GM19240 (cell line): ENCODE results near the gene PIPOX.

ENCODE experiments used
- DNase-seq: peaks from one replicate; pipeline ENCODE4 v3.0.0; 2011; ENCODE audit warnings: low spot score; ENCODE audit not compliant: insufficient read length

The PIPOX gene, protein sequence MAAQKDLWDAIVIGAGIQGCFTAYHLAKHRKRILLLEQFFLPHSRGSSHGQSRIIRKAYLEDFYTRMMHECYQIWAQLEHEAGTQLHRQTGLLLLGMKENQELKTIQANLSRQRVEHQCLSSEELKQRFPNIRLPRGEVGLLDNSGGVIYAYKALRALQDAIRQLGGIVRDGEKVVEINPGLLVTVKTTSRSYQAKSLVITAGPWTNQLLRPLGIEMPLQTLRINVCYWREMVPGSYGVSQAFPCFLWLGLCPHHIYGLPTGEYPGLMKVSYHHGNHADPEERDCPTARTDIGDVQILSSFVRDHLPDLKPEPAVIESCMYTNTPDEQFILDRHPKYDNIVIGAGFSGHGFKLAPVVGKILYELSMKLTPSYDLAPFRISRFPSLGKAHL

DNA sequence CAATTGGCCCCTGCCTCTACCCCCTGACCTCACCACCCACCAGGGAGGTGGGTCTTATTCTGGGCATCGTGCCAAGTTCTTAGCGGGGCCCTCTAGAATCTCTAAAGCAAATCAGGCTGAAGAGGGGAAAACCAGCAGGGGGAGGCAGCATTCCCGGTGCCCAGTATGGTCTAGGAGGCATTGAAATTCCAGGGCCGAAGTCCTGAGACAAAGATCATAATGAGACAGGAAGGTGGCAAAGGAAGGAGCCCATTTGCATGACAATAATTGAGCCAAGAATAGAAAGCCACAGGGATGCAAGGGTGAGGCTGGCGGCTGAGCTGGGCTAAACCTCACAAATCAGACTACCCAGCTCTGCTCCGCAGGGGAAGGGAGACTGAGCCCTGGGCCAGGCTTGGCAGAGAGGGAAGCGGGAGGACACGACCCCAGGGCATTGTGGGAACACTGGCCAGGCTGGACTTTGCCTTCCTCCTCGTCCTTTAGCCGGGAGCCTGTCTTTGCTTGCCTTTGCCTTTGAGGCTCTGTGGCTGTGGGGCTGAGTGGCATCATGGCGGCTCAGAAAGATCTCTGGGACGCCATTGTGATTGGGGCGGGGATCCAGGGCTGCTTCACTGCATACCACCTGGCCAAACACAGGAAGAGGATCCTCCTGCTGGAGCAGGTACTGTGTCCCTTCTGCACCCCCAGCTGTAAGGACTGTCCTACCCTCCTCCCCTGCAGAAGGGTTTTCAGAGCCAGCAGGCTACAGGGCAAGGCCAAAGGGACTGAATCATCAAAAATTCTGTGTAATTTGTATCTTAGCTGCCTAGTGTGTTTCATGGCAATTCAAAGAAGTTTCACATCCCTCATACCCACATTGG, at the start of gene PIPOX:
Gene PIPOX, plus strand, starts transcription at position 463 of the 860 bp plus-strand sequence. Its CDS starts 85 bp downstream, at position 548.
- DNase-seq: no peak

DNA sequence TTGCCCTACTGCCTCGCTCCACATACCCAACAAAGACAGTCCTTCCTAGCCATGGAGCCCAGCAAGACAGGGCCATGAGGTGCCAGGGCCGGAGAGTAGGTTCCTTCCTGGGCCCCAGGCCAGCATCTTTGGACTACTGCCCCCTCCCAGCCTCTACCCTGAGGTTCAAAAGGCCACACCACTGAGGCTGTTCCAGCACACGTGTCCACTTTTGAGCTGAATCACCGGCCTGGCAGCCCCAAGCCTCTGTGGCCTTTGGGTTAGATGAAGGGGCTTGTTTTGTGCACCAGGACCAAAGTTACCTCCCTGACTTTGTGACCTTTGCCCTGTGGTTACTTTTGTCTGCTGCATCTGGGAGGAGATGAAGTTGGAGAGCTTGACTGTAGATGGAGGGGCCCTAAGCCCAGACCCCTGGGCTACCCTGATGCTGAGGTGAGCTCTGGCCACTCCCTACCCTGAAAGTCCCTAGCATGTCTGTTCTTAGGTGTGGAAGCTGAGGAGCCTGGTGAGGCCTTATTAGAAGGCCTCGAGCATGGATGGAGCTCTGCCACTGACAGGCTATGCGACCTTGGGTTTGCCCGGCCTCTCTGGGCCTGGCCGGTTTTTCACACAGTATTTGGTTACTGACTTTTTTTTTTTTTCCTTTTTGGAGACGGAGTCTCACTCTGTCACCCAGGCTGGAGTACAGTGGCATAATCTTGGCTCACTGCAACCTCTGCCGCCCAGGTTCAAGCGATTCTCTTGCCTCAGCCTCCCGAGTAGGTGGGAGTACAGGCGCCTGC, 49.1 kb upstream of the PIPOX start:
- DNase-seq: no peak

DNA sequence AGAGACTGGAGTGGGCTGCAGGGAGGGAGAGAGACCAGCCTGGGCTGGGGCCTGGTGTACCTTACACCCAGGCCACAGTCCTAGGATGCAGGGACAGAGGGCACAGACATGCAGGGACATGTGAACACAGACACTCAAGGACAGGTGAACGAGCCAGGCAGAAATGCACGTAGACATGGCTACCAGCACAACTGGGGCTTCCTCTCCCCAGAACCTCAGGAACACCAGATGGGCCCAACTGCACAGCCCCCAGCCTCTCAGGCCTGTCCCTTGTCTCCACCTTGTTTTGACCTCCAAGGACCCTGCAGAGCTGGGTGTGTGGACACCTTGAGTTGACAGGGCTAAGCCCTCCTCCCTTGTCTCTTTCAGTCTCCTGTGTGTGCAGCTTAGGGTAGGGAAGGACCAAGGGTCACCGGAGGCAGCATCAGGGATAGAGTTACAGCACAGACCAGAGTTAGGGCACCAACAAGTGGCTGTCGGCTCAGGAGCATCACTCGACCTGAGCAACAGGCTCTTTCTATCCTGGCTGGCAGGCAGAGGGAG, 46.3 kb upstream of the PIPOX start:
- no peak for DNase-seq

DNA sequence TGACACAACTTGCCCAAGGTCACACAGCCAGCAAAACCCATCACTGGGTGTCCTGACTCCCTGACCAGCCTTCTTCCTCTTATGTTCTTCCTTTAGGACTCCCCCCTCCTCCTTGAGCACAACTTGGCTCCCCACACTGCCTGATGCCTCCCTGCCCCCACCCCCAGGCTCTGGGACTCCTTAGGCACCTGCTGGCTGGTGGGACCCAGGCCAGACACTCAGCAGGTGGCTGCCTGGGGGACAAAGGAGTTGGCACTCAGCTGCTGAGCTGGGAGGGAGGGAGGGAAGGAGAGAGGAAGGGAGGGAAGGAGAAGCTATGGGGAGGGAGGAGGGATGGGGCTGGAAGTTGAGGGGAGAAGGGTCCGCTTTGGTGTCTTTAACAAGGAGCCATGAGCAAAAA, 45.1 kb upstream of the PIPOX start:
- DNase-seq: no peak

DNA sequence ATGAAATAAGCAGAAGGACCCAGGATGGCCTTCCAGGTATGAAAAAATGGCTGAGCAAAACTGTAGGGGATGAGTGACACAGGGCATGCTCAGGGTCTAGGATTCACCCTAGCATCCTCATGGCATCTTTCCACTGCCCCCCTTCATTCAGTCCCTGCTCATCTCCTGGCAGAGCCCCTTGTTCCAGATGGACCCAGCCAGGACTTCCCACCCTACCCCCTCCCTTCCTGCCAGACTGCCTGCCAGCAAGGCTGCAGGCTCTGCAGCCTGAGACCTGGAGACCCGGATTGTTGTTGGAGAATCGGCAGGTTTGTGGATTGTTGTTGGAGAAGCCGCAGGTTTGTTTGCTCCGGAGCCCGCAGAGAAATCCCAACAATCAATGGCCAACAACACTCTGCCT, 43.7 kb upstream of the PIPOX start:
- DNase-seq: no peak

DNA sequence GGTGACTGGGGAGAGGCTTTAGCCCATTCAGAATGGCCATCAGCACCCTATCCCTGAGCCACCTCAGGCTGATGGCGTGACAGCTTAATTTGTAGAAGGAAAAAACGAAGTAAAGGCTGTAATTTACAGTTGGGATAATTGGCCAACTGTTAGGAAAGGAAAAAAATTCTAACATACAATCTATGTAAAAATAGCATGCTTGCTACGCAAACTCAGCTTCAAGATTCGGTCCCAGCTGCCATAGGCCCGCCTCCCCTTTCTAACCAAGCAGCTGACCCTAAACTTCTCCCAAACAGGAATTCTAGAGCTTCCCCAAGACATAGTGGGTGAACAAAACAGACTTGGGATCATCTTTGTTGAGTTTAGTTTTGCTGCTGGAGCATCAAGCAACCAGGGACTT, 42.0 kb upstream of the PIPOX start:
- DNase-seq: no peak

DNA sequence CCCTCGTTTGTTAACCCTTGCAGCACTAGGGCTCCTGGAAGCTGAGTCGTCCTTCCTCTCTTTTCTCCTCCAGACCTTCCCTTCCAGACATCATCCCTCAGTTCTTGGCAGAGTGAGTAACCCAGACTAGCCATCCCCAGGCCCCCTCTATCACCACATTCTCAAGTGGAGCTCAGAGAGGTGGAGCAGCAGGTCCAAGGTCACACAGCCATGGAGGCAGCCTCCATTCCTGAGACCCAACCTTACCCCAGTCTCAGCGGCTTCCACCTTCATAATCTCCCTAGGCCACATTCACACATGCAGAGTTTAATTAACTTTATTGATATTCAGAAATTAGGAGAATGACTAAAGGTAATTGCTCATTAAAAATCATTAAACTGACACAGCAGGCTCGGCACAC, 40.1 kb upstream of the PIPOX start:
- no peak for DNase-seq

DNA sequence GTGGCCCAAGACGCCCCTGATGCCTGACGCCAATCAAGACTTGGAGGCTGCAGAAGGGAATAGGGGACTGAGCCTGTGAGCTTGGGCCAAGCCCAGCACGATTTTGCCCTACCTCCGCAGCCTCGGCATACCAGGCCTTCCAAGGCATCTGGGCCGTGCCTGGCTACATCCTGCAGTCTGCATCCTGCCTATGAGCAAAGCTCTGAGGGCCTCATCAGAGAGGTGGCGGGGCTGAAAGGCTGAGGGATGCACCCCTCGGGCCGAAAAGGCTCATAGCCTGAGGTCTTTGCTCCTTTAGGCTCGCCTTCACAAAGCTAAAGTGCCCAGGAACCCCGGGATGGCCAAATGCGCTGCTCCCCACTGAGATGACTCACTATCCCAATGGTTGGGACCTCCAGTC, 39.7 kb upstream of the PIPOX start:
- no peak for DNase-seq

DNA sequence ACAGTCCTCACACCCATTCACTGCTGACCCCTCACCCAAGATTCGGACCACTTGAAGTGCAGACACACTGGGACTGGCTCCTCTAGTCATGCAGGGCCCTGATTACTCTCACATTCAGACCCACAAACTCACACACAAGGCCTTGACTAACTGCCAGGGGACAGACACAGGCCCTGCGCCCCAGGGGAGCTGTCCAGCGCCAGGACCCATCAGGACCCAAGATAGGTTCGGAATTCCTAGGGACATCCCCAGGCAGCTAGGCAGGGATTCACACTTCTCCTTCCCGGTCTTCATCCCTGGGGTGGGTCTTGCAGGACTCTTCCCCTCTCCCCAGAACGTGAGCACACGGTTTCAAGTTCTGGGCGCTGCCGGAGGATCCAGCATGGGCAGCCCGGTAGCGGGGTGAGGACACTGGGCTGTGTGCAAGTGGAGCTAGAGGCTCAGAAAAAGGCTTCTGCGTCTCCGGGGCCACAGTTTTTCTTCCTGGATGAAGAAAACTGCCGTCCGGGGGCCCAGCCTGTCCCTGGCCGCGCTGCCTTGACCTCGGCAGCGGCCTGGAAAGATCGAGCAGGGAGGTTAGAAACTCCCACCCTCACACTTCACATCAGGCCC, 38.8 kb upstream of the PIPOX start:
- no peak for DNase-seq

DNA sequence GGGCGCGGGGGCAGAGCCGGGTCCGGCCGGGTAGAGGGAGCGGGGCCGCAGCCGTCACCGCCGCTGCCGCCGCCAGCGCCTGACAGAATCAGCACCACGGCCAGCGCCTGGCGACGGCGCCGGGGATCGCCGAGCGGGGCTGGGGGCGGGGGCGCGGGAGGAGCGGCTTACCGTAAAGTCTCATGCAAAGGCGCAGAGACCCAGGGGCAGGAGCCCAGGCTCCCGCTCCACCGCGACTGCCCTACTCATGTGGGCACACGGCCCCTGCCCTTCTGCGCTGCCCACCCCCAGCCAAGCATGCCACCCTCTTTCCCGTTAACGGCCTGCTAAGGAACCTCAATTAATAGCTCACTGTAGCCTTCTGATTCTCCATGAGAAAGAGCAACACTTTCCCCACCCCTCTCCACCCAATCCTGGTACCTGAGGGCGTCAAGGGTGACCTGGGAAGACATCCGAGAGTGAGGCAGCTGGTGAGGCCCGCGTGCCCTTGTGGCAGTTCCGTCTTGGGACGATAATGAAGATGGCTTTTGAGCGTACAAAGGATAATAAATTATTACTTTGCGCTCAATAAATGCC, 36.9 kb upstream of the PIPOX start, which contains the start of gene SEZ6:
Gene SEZ6, minus strand, starts transcription at position 98 of the 576 bp plus-strand sequence. CDS start 164 bp downstream, outside the sequence.
- peak; percentile 65 for DNase-seq

DNA sequence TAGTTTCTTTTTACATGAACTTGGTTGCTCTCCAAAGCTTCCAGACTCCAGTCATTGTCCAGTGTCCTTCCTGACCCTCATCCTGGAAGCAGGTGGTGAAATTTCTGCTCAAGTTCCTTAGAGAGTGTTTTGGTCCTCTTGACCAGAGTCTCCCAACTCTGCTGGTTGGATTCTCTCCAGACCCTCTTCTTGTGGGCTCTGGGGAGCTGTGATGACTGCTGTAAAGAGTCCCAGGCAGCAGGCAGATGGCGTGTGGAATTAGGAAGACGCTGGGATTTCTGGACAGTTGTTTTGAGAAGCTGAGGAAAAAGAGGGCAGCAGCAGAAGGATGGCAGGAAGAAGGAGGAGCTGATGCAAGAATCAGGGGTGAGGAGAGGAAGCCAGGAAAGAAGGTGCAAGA, 35.5 kb upstream of the PIPOX start:
- no peak for DNase-seq

DNA sequence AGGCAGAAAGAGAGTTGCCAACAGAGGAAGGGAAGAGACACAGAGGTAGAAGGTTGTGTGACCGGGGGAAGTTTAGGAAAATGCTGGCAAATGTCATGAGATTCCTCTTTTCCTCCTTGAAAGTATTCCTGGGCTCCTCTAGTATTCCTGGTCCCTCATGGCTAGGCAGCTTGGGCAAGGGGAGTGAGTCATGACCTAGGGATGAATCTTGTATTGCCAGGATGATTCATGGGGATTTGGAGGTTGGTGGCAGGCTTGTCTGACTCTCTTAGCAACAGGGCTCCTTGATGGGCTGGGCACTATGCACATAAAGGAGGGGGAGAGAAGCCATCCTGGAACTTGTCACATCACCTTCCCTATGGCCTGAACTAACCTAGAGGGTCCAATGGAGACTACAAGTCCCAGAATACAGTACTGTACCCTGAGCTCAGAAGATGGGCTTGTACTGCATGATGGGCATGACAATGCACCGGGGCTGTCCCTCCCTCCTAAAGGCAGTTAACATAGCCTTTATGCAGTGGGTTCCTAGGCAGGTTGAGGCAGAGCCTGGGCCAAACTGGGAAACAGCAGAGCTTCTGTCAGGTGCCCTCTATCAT, 35.0 kb upstream of the PIPOX start:
- DNase-seq: no peak

DNA sequence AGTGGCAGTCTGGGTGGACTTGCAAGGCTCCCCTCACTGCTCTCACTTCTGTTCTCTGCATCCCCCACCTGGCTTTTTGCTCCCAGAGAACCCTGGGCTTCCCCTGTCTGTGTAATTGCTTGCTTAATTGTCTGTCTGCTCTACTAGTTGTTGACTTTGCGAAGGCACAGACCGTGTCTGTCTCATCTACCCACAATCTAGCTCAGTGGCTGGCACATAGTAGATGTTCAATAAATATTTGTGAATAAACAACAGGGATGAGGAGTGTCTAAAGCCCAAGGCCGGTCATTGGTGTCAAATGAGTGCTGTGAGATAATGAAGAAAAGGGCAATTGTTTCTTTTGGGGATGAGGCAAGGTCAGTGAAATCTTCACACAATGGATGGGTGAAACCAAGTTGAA, 34.4 kb upstream of the PIPOX start:
- DNase-seq: no peak

DNA sequence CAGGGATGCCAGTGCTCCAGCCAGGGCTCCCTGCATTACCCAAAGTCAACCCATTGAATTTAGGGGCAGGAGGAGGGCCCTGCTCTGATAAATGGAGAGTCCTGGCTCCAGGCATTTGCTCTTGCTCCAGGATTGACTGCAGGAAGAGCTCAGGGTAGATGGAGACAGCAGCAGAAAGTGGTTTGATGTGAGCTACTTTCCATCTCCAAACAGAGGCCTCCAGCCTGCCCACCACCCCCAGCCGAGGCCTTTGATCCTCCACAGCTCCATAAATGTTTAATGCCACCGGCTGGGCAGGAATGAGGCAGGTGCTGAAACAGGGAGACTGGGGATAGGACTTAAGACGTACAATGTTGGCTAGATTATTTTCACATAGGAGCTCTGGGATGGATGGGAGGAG, 32.8 kb upstream of the PIPOX start:
- DNase-seq: no peak

DNA sequence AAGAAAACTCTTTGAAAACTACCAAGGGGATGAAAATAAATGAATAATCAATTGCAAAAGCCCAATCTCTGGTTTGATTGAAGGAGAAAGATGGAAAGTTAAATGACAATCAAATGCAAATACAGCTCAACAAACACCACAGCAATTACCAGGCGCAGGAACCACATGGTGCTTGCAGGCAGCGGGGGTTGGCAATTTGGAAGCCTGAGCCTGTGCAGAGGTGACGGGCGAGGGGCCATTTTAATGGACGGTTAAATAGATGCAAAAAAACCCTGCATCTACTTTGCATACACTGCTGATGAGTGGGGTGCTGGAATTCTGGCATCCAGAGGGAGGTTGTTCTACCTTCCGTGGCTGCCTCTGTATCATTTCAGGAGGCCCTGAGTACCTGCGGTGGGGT, 32.4 kb upstream of the PIPOX start:
- no peak for DNase-seq

DNA sequence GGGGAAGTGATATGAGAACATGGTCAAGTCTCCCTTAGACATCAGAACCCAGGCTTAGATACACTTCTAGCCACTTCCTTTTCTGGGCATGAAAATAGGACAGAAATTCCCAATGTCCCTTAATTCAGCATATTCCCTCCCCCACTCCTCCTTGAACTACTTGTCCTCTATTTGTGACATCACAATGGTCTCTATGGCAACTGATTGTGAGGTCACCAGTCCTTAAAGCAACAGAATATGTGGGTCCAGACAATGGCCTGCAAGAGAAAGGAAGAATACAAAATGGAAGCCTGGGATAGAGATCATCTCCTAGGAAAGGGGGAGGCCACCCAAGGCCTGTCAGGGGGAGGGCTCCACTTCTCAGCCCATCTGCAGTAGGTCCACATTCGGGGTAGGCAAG, 30.4 kb upstream of the PIPOX start:
- no peak for DNase-seq

DNA sequence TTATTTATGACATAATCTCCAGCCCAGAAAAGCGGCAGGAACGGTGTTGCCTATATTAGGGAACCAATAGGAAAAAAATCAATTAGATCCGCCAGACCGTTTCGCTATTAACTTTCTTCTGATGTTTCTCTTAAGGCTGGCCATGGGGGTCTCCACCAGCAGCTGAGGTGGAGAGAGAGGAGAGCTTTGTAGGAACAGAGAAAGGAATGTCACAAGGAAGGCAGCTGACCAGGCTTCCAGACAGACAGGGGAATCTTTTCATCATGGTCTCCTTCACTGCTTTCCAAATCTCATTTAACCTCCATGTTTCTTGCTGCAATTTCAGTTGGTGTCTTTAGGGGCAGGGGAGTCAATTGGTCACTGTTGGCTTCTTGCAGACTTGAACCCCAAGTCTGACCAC, 28.2 kb upstream of the PIPOX start:
- no peak for DNase-seq

DNA sequence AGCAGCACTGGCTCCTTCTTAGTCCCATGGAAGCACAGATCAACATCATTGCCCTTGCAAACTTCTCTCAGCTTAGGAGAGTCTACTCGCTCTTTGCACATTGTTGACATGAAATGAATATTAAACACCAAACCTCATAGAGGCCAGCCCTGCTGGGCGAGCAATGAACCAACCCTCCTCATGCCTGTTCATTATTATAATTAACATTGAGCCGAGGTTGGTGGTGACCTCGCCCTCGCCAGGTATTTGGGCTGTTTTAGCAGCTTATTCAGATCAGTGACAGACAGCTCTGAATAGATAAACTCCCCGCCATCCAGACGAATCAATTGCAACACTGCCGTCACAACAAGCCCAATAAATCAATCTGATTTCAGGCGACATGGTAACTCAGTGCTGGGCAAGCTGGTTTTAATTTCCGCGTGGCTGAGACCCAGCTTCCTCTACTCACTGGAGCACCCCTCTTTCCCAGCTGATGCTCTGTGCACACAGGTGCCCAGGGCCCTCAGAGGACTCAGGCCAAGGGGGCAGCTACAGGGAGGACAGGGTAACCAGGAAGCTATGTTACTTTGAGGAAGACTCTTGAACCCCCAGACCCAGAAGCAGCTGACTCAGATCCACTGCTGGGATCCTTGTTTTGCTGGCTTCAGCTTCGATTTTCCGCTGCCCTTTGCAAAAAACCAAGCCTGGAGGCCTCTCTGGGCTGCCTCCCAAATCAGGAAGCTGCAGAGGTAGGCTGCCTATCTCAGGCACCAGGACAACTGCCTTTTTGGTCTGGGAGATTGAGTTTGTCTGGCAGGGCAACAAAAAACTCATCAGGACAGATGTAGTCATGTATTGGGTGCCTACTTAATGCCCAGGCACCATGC, 26.4 kb upstream of the PIPOX start:
- no peak for DNase-seq

DNA sequence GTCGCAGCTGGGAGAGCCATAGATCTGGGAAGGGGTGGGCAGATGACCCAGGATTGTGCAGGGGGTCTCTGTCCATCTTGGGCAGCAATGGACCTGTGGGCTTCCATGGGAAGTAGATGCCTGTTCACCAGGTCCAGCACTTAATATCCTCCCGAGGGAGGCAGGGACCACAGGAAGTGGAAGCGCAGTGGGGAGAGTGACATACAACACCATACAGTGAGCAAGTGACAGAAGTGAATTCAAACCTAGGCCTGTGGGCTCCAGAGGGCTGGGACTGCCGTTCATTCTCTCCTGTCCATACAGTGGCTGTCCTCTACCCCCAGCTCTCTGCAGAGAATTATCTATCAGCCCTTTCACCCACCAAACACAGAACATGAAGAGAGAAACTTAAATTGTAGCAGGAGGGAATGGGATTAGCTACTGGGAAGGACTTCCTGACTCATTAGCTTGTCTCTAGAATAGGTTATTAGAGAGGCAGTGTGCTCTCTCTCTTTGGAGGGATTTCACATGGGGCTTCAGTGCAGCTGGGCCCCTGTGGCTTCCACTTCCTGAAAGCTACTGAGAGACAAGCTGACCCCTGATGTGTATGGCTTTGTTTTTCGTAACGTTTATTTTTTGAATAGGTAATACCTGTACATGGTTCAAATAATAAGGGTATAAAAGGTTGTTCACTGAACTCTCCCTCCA, 24.0 kb upstream of the PIPOX start:
- DNase-seq: no peak
